Neuronal stem cell (in vitro differentiated cells): ENCODE results near the gene ERCC6.

Experiments used
- DNase-seq: peaks from one replicate; pipeline ENCODE4 v3.0.0-alpha.2; 2013; ENCODE audit warnings: low spot score
- H2AFZ ChIP-seq: one replicate; pipeline ENCODE4 v1.6.1; 2013; ENCODE audit warnings: mild to moderate bottlenecking, low read length, inconsistent platforms
- H2AK5ac ChIP-seq: 2 replicates; pipeline ENCODE4 v1.6.1; 2013; ENCODE audit warnings: low read depth, mild to moderate bottlenecking, inconsistent platforms, low read length, moderate library complexity, mixed read lengths
- H2BK120ac ChIP-seq: 2 replicates; pipeline ENCODE4 v1.6.1; 2013; ENCODE audit warnings: low read depth, mild to moderate bottlenecking, inconsistent platforms, low read length, moderate library complexity, mixed read lengths
- H2BK12ac ChIP-seq: one replicate; pipeline ENCODE4 v1.6.1; 2013; ENCODE audit warnings: low read length, inconsistent platforms
- H2BK15ac ChIP-seq: 2 replicates; pipeline ENCODE4 v1.6.1; 2013; ENCODE audit warnings: mild to moderate bottlenecking, low read length, inconsistent platforms, mixed read lengths
- H2BK5ac ChIP-seq: one replicate; pipeline ENCODE4 v1.6.1; 2013; ENCODE audit warnings: inconsistent platforms, mild to moderate bottlenecking, low read length, moderate library complexity
- H3K14ac ChIP-seq: one replicate; pipeline ENCODE4 v1.6.1; 2013; ENCODE audit warnings: low read length, inconsistent platforms
- H3K18ac ChIP-seq: 2 replicates; pipeline ENCODE4 v1.6.1; 2013; ENCODE audit warnings: low read length, inconsistent platforms
- H3K23ac ChIP-seq: 2 replicates; pipeline ENCODE4 v1.6.1; 2013; ENCODE audit warnings: low read depth, mild to moderate bottlenecking, mixed read lengths, low read length, inconsistent platforms; ENCODE audit not compliant: poor library complexity
- H3K27ac ChIP-seq: replicated peaks from 3 replicates; pipeline ENCODE4 v1.5.1; 2013; ENCODE audit warnings: low read length, inconsistent platforms
- H3K27me3 ChIP-seq, 3 experiments: 2 replicates each; pipeline ENCODE4 v1.6.1; 2013; ENCODE audit warnings: low read length in 3 of 3, mild to moderate bottlenecking in 2 of 3, inconsistent platforms in 1 of 3, low read depth in 1 of 3, mixed read lengths in 1 of 3, moderate library complexity in 1 of 3; ENCODE audit not compliant: control insufficient read depth in 3 of 3, insufficient read depth in 3 of 3
- H3K36me3 ChIP-seq, 2 donors: replicated peaks in 1 of 2; 2 replicates each; pipeline ENCODE4 v1.6.1; 2013; ENCODE audit warnings: low read length in 2 of 2; ENCODE audit not compliant: control insufficient read depth in 2 of 2, insufficient read depth in 2 of 2
- H3K4ac ChIP-seq: 2 replicates; pipeline ENCODE4 v1.6.1; 2013; ENCODE audit warnings: inconsistent platforms, mild to moderate bottlenecking, low read length, moderate library complexity
- H3K4me1 ChIP-seq, 2 donors: 1 replicate in 1 of 2; 2 replicates in 1 of 2; pipeline ENCODE4 v1.6.1; 2013; ENCODE audit warnings: low read length in 2 of 2, low read depth in 1 of 2; ENCODE audit not compliant: control insufficient read depth in 2 of 2, insufficient read depth in 1 of 2
- H3K4me2 ChIP-seq: one replicate; pipeline ENCODE4 v1.6.1; 2013; ENCODE audit warnings: mild to moderate bottlenecking, low read length, inconsistent platforms; ENCODE audit not compliant: insufficient read depth, poor library complexity, severe bottlenecking
- H3K4me3 ChIP-seq, 2 donors: 2 replicates each; pipeline ENCODE4 v1.5.1; 2013; ENCODE audit warnings: low read length in 2 of 2, mild to moderate bottlenecking in 2 of 2, inconsistent platforms in 1 of 2, moderate library complexity in 1 of 2
- H3K79me1 ChIP-seq: one replicate; pipeline ENCODE4 v1.6.1; 2013; ENCODE audit warnings: low read depth, mild to moderate bottlenecking, inconsistent platforms, low read length, moderate library complexity
- H3K9ac ChIP-seq: one replicate; pipeline ENCODE4 v1.6.1; 2013; ENCODE audit warnings: mild to moderate bottlenecking, low read depth, low read length, inconsistent platforms; ENCODE audit not compliant: poor library complexity
- H3K9me3 ChIP-seq, 2 donors: replicated peaks in 1 of 2; 2 replicates each; pipeline versions ENCODE3 to v1.6.1; 2013; ENCODE audit warnings: low read length in 2 of 2, mild to moderate bottlenecking in 2 of 2, inconsistent platforms in 1 of 2, low read depth in 1 of 2, mixed read lengths in 1 of 2, moderate library complexity in 1 of 2; ENCODE audit not compliant: control insufficient read depth in 2 of 2, insufficient read depth in 1 of 2
- H4K8ac ChIP-seq: one replicate; pipeline ENCODE4 v1.6.1; 2013; ENCODE audit warnings: low read depth, mild to moderate bottlenecking, inconsistent platforms, low read length, moderate library complexity
- H4K91ac ChIP-seq: one replicate; pipeline ENCODE4 v1.6.1; 2013; ENCODE audit warnings: low read length, low read depth, mild to moderate bottlenecking, inconsistent platforms; ENCODE audit not compliant: poor library complexity
- WGBS, 2 donors: extraction: QIAGEN DNeasy Blood & Tissue Kit; methylation state at CpG; one replicate each; pipeline ENCODE4 v1.1.7; 2013; ENCODE audit warnings: missing lambda C conversion rate in 2 of 2, mixed read lengths in 1 of 2; ENCODE audit not compliant: insufficient read length in 2 of 2, insufficient replicate concordance in 1 of 2; ENCODE audit errors: extremely low coverage in 2 of 2; 5-methylcytosine and 5-hydroxymethylcytosine counted together

ERCC6 gene

GRCh38 chr10:49516216-49516970 lies 22.5 kb downstream of the ERCC6 start:
- H4K91ac ChIP-seq: no peak overlapping the region
- no peak overlapping the region for H2BK15ac ChIP-seq
- H3K9ac ChIP-seq: no peak overlapping the region
- H3K4me2 ChIP-seq: no peak overlapping the region
- peaks cover 3 to 8% of the 10 kb centered on the region in 2 donors for H3K36me3 ChIP-seq
- no peak overlapping the region for H3K4ac ChIP-seq
- H2BK12ac ChIP-seq: no peak overlapping the region
- H3K4me3 ChIP-seq: no peak overlapping the region
- H2BK5ac ChIP-seq: no peak overlapping the region
- no peaks in the 10 kb centered on the region for H3K4me1 ChIP-seq
- H2AFZ ChIP-seq: no peak overlapping the region
- no peak overlapping the region for H2BK120ac ChIP-seq
- no peak for DNase-seq
- no peaks in the 10 kb centered on the region for H3K27me3 ChIP-seq
- H3K9me3 ChIP-seq: no peaks in the 10 kb centered on the region
- no peak overlapping the region for H3K23ac ChIP-seq
- no peak overlapping the region for H2AK5ac ChIP-seq
- H3K27ac ChIP-seq: no peak overlapping the region
- no peak overlapping the region for H3K14ac ChIP-seq
- no CpG with 5 or more reads among the region's 16 CpGs for WGBS, 2 donors
- H3K79me1 ChIP-seq: no peaks in the 10 kb centered on the region
- H4K8ac ChIP-seq: no peak overlapping the region
- no peak overlapping the region for H3K18ac ChIP-seq

- Histone ChIP-seq H2BK12ac (no peak overlapping the region), H2BK15ac (no peak overlapping the region), H2AFZ (no peak overlapping the region), H3K4me1 (no peaks in the 10 kb centered on the region), H3K4ac (no peak overlapping the region), H3K9ac (no peak overlapping the region), H3K36me3 (peaks cover 2 to 6% of the 10 kb centered on the region in 2 donors), H3K79me1 (no peaks in the 10 kb centered on the region), H3K27me3 (no peaks in the 10 kb centered on the region), H2BK5ac (no peak overlapping the region), H3K9me3 (no peaks in the 10 kb centered on the region), H4K91ac (no peak overlapping the region), H3K4me3 (no peak overlapping the region), H3K14ac (no peak overlapping the region), H2BK120ac (no peak overlapping the region), H4K8ac (no peak overlapping the region), H2AK5ac (no peak overlapping the region), H3K18ac (no peak overlapping the region), H3K4me2 (no peak overlapping the region), H3K27ac (no peak overlapping the region), H3K23ac (no peak overlapping the region)
- no peak for DNase-seq
- no CpG with 5 or more reads among the region's 4 CpGs for WGBS, 2 donors
These were observed 26.7 kb downstream of the ERCC6 start for GRCh38 chr10:49512121-49512809.

GRCh38 chr10:49509771-49510303 lies 29.1 kb downstream of the ERCC6 start:
- Histone ChIP-seq H3K23ac (no peak overlapping the region), H3K36me3 (no peaks in the 10 kb centered on the region), H3K4me2 (no peak overlapping the region), H3K27me3 (no peaks in the 10 kb centered on the region), H3K4me3 (no peak overlapping the region), H2BK15ac (no peak overlapping the region), H3K9me3 (no peaks in the 10 kb centered on the region), H2BK5ac (no peak overlapping the region), H4K8ac (no peak overlapping the region), H2AK5ac (no peak overlapping the region), H3K4ac (no peak overlapping the region), H2BK12ac (no peak overlapping the region), H3K18ac (no peak overlapping the region), H2AFZ (no peak overlapping the region), H3K79me1 (no peaks in the 10 kb centered on the region), H3K14ac (no peak overlapping the region), H3K27ac (no peak overlapping the region), H3K4me1 (no peaks in the 10 kb centered on the region), H2BK120ac (no peak overlapping the region), H3K9ac (no peak overlapping the region), H4K91ac (no peak overlapping the region)
- no peak for DNase-seq
- WGBS, 2 donors: 100% methylated on average over 1 of the region's 4 CpGs; no CpG with 5 or more reads in 1 of the 2 donors

GRCh38 chr10:49508654-49509053 lies 30.3 kb downstream of the ERCC6 start:
- no peak overlapping the region for H3K23ac ChIP-seq
- no peak overlapping the region for H3K18ac ChIP-seq
- no CpG with 5 or more reads among the region's 4 CpGs for WGBS, 2 donors

More at GRCh38 chr10:49508654-49509053, 30.3 kb downstream of the ERCC6 start:
- Histone ChIP-seq H2BK12ac (no peak overlapping the region), H3K27me3 (no peaks in the 10 kb centered on the region), H4K8ac (no peak overlapping the region), H2AK5ac (no peak overlapping the region), H3K4me1 (no peaks in the 10 kb centered on the region), H3K4me3 (no peak overlapping the region), H3K9me3 (no peaks in the 10 kb centered on the region), H3K4ac (no peak overlapping the region), H2AFZ (no peak overlapping the region), H3K14ac (no peak overlapping the region), H2BK120ac (no peak overlapping the region), H3K9ac (no peak overlapping the region), H3K4me2 (no peak overlapping the region), H4K91ac (no peak overlapping the region), H2BK15ac (no peak overlapping the region), H3K27ac (no peak overlapping the region), H2BK5ac (no peak overlapping the region), H3K36me3 (no peaks in the 10 kb centered on the region), H3K79me1 (no peaks in the 10 kb centered on the region)
- DNase-seq: no peak
